Activated gamma-delta T cell treated with Interleukin-2 at 50 U/mL for 16 hours (primary cell): Measurements from ENCODE around the gene FPGS.
"Not testable (repeated sequence)": the region's sequence is repeated elsewhere in the genome, so short reads cannot be mapped to it uniquely, and the experiment has no call there.

Experiments
- DNase-seq: peaks from one replicate; pipeline ENCODE4 v3.0.0-alpha.2; 2020

FPGS gene

GRCh38 chr9:127813686-127814226 lies 11.1 kb downstream of the FPGS start:
- DNase-seq = no peak

GRCh38 chr9:127814619-127815511 lies 12.2 kb downstream of the FPGS start:
- no peak for DNase-seq

DNA sequence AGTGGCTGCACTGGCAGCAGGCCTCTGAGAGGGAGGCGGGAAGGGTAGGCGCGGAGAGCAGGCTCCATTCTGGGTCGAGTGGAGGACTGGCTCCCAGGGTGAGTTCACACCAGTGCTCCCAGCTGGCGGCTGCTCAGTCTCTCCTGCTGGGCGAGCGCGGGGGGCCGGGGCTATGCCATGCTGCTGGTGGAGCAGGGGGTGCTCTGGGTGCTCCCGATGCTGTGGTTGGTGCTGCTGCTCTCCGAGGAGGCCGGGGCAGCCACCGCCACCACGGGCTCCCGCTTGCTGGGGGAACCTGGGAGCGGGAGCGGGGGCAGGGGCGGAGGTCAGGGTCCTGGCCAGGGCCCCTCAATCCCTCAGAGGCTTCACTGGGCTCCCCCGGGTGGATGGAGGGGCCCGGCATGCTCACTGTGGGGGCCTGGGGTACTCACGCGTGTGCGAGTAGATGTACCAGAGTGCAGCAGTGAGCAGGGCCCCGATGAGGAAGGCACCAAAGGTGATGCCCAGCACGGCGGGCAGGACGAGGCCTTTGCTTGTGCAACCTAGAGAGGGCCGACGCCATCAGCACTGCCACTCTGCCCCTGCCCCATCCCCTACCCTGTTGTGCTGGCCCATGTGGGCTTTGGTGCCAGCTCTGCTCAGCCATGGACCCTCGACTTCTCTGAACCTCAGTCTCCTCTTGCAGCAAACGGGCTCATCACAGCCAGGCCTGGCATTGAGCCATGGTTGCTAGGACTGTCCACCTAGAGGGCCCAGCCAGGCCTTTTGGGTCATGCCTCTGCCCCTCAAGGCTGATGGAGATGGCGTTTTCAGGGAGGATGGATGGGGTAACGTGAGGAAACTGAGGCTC lies 13.1 kb downstream of the FPGS start:
- DNase-seq = no peak

- DNase-seq = no peak
These were observed 13.7 kb downstream of the FPGS start for GRCh38 chr9:127816362-127816725.

DNA sequence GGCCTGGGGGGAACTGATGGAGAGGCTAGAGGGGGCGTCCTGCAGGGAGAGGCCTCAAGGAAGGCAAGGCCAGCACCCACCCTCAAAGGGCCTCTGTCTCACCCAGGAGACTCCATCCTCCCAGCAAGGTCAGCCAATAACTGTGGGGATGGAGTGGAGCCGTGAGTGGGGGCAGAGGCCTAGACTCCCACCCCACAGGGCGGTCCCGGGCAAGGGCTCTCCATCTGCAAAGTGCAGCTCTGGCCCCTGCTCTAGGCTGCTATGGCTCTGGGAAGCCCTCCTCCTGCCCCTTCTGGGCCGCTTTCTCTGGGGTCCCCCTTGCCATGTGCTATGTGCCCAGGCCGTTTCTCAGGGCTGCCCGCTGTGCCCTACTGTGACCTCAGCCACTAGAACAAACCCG lies 14.0 kb downstream of the FPGS start:
- no peak for DNase-seq

GRCh38 chr9:127817881-127818434 lies 15.3 kb downstream of the FPGS start:
- no peak for DNase-seq

DNA sequence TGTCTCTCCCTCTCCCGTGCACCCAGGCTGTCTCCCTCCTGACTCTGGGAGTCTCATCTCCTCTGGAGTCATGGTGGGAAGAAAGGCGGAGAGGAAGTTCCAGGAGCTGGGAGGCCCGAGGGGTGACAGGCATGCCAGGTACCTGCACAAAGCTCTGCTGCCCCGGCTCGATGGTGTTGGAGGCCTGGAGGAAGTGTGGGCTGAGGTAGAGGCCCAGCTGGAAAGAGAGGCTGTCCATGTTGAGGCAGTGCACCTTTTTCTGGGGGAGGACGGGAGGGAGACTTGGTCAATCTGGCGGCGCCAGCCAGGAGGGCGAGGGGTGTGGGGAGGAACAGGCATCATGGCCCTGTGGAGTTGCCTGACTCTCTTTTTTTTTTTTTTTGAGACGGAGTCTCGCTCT lies 15.9 kb downstream of the FPGS start:
- DNase-seq = no peak

- no peak for DNase-seq
These were observed 19.4 kb downstream of the FPGS start for GRCh38 chr9:127822108-127822507.

DNA sequence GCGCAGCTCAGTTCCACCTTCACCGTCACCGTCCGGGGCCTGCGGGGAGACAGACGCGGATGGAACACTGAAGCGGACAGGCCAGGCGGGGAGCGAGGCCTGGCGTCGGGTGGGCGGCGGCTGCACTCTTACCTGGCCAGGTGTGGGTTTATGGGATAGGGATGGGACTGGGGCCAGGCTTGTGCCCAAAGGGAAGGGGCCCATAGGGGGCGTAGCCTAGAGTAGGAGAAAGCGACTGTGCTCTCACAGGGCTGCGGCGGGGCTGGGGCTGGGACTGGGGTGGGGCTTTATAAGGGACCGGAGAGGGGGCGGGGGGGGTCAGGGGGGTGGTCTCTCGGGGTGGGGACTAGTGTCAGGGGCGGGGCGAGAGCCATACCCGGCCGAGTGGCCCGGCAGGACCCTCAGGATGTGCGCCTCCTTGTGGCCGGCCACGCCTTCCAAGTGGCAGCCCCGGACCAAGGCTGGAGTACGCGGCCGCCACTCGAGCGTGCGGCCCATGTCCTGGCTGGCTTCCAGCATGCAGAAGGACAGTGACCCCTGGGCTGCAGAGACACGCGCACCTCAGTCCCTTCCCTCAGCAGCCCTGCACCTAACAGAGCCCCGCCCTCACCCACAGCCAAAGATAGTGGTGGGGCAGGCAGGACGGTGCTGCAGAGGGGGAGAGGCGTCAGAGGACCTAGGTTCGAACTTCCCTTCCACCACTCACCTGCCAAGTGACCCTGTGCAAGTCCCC lies 22.8 kb downstream of the FPGS start:
- DNase-seq = no peak

- no peak for DNase-seq
These were observed 23.7 kb downstream of the FPGS start for GRCh38 chr9:127826253-127826913.

DNA sequence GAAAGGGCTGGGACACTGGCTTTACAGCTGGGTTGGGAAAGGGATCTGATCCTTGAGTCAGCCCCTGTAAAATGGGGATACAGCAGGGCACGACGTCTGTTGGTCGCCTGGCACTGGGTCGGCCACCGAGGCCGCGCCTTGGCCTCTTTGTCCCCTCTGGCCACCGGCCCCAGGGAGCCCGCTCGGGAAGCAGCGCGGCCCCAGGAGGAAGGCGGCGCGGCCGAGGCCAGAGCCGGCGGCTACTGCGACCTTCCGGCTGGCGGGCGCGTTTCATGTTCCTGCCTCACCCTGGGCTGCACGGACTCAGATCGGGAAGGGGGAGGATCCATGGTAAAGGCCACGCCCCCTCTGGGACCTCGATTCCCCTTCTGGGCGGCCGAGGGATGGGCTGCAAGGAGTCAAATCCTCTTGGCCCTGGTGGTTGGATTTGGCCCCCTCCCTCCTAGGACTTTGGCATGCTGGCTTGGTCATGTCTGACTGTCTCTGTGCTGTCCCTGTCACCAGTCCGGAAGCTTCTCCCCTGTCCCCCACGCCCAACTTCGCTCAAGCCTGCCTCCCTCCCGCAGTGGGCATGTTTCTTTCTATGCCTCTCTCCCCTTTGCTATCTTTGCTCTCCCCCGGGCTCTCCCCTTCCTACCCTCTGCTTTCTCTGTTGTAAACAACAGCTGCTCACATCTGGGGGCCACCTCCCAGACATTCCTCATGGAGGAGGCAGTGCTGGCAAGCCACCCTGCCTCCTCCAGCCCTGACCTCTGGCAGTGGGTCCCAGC lies 25.8 kb downstream of the FPGS start:
- no peak for DNase-seq

DNA sequence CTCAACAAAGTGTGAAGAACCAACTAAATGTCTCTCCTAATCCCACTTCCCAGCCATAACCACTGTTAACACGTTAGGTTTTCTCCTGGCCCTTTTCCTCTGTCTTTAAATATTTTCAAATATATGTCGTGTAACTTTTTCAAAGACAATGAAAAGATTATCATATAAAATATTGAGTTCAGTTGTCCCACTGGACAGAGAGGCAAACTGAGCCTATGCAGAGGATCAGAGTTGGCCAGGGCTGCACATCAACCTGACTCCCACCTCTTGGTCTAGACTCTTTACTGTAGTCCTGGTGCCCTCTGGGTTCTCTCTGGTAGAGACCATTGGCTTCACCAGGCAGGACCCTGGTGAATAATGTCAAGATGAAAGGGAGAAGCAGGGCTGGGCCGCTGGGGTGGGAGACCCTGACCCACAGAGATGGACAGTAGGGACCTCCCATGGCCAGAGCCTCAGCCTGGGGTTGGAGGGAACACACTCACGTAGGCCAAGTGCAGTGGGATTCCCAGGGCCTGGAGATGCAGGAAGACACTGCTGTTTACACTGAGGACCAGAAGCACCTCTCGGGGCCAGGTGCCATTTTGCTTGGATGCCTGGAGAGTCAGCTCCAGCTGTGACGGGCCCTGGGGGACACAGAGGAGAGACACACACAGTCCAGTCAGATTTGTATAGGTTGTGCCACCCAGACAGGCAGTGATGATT lies 26.7 kb downstream of the FPGS start:
- no peak for DNase-seq

GRCh38 chr9:127832248-127832647 lies 29.6 kb downstream of the FPGS start:
- no peak for DNase-seq

GRCh38 chr9:127833555-127833954 lies 30.9 kb downstream of the FPGS start:
- no peak for DNase-seq

- DNase-seq = no peak
These were observed 33.4 kb downstream of the FPGS start for GRCh38 chr9:127835991-127836516.

- not testable (repeated sequence) for DNase-seq
These were observed 33.9 kb downstream of the FPGS start for GRCh38 chr9:127836561-127836960.

GRCh38 chr9:127837346-127837745 lies 34.7 kb downstream of the FPGS start:
- DNase-seq = no peak

GRCh38 chr9:127838375-127839078 lies 35.8 kb downstream of the FPGS start:
- no peak for DNase-seq

DNA sequence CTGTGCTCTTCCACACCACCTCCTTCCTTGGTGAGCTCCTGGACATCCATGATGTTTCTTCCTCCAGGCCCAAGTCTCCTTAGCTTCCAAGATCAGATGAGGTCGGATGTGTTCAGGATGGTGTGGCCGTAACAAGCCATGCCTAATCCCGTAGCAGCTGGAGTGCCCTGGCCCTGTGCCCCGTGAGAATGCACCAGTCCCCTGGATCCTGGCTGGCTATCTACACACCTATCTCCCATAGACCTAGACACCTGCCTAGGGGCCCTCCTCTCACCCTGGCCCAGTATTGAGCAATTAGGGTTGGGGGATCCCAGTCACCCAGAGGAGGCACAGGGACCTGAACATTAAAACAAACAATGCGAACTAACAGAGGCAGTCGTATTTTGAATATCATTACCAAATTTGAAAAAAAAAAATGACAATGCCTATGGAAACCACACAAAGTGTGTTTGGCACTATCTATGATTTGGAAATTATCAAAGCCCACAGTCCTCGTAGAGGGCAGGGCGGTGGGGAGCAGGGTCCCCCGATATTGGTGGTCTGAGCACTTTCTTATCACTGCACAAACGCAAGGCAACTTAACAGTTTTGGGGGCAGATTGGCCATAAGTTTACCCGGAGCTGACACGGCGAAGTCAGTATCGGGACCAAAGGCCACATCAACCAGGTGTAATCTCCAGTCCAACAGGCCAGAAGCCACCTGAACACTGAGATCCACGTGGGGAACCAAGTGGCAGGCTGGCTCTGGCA lies 38.6 kb downstream of the FPGS start:
- DNase-seq = no peak
